T follicular helper cell (primary cell): Measurements from ENCODE around the gene PDYN.

Experiments used
- DNase-seq: peaks from one replicate; pipeline ENCODE4 v3.0.0-alpha.2; 2020; ENCODE audit warnings: low read depth

Gene PDYN

DNA sequence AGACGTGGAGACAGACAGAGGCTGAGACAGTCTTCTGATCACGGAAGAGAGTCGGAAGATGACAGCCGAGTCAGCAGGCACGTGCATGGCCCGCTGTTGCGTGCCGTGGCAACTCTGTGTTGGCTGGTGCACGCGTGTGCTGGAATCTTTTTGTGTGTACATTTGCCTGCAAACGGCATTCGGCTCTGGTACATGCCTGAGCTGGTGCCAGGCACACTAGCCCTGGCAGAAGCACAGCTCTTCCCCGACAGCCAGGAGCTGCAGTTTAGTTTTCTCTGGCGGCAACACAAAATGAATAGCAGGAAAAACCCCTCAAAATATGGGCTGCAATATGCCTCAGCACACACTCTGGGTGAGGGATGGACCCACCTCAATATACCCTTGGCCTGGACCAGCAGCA lies 769 bp upstream of the PDYN start:
- no peak for DNase-seq

- DNase-seq, result no peak
These were observed 1.3 kb downstream of the PDYN start for GRCh38 chr20:1992359-1993110.

DNA sequence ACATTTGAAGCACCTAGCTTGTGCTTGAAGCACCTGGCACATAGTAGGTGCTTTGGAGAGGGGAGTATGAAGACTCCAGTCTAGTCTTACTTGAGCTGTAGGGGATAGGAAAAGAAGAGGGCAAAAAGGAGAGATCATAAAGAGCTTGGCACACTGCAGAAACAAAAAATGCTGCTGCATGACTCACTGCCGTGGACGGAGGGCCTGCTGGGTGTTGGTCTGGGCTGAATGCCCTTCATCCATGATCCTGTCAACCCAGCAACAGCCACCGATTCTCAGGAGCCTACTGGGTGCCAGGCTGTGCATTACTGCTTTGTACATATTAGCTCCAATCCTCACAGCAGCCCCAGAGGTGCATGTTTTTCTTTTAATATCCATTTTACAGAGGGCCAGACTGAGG lies 6.0 kb downstream of the PDYN start:
- DNase-seq, result no peak

DNA sequence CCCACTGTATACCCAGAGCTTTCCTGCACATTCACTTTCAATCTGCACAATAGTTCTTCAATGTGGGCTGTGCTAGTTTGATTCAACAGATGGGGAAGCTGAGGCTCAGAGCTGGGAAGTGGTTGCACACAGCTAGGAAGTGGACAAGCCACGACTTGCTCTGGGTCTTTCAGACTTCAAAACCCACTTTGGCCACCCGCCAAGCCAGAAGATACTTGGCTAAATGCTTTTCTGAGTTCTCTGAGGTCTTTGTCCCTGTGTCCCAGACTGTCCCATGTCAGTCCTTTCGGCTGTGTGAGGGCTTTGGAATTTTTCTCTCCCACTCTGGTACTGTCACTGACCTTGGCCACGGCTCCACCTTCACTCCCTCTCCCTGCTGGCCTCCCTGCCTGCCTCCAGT lies 10.6 kb downstream of the PDYN start:
- DNase-seq, result no peak

GRCh38 chr20:1982686-1983085 lies 11.2 kb downstream of the PDYN start:
- no peak for DNase-seq

- no peak for DNase-seq
These were observed 14.6 kb downstream of the PDYN start for GRCh38 chr20:1979106-1979778.

- no peak for DNase-seq
These were observed 18.6 kb downstream of the PDYN start for GRCh38 chr20:1975291-1975690.

GRCh38 chr20:1973601-1974440 lies 20.0 kb downstream of the PDYN start:
- DNase-seq, result no peak

DNA sequence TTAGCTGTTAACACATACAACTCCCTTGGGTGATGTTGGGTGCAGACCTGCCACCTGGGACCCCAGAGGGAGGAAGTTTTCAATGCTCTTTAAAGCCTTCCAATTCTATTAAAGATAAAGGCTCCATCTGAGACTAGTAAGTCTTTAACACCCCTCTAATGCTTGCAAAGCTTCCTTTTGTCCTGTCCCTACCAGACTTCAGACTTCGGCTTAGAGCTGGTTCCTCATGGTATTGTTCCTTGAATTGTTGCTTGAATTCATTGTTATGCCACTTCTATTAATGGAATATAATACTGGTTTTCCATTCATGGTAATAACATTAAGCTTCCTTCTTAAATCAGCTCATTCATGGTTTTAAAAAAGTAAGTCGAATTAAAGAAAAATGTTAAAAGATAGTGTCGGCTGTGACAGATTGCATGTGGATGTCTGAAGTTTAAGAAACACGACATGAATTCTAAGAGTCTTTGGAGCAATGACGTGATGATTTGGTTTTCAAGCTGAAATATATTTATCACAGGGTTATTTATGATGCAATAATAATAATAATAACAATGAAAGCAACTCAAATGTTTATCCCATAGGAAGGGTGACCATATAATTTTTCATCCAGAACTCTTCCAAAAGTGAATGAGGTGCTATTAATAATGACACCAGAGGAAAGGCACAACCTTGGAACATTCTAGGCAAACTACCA lies 21.8 kb downstream of the PDYN start:
- DNase-seq, result no peak

DNA sequence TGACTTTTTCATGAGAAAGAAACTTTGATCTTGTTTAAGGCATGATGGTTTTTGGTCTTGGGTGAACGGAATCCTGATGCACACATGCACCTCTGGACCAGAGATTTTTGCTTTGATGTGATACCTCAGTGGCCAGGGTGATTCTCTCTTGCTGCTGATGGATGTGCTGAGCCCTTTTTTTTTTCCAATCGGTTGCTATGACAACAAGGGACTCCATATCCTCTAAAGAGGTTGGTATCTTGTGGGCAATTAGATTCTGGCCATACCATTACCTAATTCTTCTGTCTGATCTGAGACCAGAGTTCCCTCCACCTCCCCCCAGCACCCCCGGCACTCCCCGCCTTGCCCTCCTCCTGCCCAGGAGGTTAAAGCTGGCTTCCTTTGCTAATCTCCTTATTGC lies 24.9 kb downstream of the PDYN start:
- no peak for DNase-seq

GRCh38 chr20:1965520-1966351 lies 28.1 kb downstream of the PDYN start:
- peak; percentile 48 for DNase-seq

- no peak for DNase-seq
These were observed 29.0 kb downstream of the PDYN start for GRCh38 chr20:1964659-1965405.

GRCh38 chr20:1964061-1964460 lies 29.8 kb downstream of the PDYN start:
- no peak for DNase-seq

DNA sequence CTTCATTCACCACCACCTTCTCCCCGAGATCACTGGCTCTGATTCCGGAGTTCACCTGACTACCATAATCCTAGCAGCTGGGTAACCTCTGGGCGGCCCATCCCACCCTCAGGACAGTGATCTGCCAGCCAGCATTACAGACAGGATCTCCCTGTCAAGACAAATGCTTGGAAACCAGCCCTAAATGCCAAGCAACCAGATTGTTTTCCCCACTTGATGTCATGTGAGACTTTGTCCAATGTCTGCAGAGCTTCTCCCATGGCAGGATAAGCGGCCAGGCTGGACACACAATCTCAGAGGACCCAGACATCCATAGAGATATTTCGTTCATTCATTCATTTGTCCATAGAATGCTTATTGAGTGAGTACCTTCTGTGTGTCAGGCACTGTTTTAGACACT lies 32.5 kb downstream of the PDYN start:
- no peak for DNase-seq

DNA sequence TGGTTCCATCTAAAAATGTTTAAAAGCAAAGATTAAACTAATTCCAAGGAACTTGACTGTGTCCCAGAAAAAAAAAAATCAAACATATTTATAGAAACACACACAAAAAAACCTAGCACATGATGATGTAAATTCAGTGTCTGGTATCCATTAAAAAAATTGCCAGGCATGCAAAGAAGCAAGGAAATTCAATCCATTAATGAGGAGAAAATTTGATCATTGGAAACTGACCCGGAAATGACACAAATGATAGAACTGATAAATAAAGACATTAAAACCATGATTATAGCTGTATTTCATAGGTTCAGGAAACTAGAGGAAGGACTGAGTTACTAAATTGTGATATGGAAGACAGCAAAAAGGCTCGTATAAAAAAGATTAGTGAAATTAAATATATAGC lies 34.7 kb downstream of the PDYN start:
- no peak for DNase-seq

- DNase-seq, result no peak
These were observed 35.4 kb downstream of the PDYN start for GRCh38 chr20:1958426-1958825.

DNA sequence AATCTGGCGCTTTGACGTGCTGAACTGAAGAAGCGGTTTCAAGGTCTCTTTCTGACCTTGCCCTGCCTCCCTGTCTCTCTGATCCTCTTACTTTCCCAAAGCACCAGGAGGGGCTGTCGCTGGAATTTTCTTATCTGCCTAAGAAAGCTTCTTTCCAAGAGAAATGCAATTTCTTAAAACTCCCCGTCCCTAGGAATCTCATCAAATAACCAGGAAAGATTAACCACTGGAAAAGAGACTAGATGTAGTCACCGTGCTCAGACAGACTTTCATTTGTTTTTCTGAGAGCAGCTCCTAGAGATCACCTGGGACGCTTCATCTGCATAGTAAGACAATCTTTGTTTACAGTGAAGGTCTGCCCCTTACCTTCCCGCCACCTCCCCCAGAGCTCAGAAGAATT lies 38.6 kb downstream of the PDYN start:
- DNase-seq, result no peak

DNA sequence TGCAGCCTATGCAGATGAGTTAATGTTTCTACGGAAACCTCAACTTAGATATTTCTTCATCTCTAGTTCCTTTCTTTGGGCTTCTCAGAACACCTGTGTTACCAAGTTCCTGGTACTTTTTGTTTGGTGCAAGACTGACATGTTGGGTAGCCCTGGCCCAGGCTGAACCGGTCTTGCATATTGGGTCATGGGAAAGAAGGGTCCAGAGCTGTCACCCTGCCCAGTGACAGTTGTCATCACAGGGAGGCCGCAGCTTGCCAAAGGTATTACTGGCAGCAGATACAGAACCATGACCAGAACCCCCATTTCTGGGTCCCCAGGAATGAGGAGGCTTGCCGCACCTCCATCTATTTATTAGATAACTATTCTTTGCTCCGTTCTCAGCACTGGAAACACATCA lies 40.2 kb downstream of the PDYN start:
- DNase-seq, result no peak

DNA sequence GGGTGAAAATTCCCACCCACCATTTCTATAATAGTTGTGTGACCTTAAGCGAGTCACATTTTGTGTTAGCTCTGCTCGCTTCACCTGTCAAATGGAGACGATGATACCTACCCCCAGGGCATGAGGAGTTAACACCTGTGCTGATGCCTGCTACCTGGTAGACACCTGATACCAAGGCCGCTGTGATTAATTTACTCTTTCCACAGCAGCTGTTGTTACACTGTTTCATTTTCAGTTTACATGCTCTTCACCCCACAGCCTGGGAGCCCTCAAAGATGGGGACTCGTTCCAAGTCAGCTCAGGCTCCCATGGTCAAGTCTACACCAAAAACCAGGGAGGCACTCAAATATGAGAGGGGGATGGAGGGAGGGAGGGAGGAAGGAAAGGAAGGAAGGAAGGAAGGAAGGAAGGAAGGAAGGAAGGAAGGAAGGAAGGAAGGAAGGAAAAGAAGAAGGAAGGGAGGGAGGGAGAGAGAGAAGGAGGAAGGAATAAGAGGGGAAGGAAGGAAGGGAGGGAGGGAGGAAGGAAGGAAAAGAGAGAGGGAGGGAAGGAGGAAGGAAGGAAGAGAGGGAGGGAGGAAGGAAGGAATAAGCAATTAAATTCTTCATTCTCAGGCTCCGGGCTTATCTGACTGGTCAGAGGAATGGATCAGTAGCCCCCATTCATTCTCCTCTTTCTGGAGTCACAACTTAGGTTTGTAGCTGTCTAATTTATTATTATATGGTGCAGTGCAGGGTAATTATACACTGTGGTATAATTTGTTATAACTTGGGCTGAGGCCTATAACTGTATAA lies 40.9 kb downstream of the PDYN start:
- no peak for DNase-seq
